ENCODE measurements around the gene RPL10. TPM values are rescaled to one million over a fixed set of nuclear protein-coding genes. Genes with fewer than 3 reads are reported as not detected.
A peak's percentile ranks its signal among the peaks of the same experiment; 100 is the strongest.

The RPL10 gene
- total and polyA plus RNA-seq, 9 of the 15 experiments (the other 6 are each of a cell fraction or from before 2014, with no cell fraction given), result 3,774 to 7,600 (median 5,014) TPM

DNA sequence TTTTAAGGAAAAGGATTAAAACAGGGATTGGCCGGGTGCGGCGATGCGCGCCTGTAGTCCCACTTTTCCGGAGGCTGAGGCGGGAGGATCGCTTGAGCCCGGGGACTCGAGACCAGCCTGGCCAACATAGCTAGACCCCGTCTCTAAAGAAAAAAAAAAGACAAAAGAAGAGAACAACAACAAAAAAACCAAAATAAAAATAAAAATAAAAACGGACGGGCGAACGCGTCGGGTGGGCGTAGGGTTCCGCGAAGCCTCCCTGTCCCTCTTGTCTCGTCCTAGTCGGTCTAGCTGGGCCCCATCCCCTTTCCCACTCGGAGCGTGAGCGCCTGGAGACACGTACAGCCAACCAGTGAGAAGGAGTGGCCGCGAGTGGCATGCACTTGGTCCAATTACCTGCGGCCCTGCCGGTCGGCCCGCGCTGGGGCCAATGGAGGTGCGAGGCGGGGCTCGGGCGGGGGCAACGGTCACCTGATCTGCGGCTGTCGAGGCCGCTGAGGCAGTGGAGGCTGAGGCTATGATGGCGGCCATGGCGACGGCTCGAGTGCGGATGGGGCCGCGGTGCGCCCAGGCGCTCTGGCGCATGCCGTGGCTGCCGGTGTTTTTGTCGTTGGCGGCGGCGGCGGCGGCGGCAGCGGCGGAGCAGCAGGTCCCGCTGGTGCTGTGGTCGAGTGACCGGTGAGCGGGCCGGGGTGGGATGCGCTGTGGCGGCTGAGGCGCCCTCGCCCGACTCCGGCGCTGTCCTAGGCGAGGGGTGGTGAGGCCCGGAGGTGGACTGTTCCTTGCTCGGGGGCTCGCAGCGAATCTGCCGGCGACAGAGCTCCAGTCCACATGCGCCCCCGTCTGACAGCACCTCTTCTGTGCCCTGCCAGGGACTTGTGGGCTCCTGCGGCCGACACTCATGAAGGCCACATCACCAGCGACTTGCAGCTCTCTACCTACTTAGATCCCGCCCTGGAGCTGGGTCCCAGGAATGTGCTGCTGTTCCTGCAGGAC, 30.3 kb downstream of the RPL10 start, which contains the start of gene ATP6AP1 (continued):
- TF ChIP-seq ZNF707 (CRISPR knock-in tag; conservative IDR thresholded peaks at IDR 0.05), result no peak
- TF ChIP-seq, protein P1, sequence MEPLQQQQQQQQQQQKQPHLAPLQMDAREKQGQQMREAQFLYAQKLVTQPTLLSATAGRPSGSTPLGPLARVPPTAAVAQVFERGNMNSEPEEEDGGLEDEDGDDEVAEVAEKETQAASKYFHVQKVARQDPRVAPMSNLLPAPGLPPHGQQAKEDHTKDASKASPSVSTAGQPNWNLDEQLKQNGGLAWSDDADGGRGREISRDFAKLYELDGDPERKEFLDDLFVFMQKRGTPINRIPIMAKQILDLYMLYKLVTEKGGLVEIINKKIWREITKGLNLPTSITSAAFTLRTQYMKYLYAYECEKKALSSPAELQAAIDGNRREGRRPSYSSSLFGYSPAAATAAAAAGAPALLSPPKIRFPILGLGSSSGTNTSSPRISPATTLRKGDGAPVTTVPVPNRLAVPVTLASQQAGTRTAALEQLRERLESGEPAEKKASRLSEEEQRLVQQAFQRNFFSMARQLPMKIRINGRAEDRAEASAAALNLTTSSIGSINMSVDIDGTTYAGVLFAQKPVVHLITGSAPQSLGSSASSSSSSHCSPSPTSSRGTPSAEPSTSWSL (CRISPR knock-in tag; IDR thresholded peaks at IDR 0.05; ENCODE audit: borderline replicate concordance), result no peak
- no peak for TF ChIP-seq KAT8 (IDR thresholded peaks at IDR 0.05; ENCODE audit: low read depth)
- no peak for TF ChIP-seq ZNF134 (CRISPR knock-in tag; conservative IDR thresholded peaks at IDR 0.05)
- TF ChIP-seq, protein P2, sequence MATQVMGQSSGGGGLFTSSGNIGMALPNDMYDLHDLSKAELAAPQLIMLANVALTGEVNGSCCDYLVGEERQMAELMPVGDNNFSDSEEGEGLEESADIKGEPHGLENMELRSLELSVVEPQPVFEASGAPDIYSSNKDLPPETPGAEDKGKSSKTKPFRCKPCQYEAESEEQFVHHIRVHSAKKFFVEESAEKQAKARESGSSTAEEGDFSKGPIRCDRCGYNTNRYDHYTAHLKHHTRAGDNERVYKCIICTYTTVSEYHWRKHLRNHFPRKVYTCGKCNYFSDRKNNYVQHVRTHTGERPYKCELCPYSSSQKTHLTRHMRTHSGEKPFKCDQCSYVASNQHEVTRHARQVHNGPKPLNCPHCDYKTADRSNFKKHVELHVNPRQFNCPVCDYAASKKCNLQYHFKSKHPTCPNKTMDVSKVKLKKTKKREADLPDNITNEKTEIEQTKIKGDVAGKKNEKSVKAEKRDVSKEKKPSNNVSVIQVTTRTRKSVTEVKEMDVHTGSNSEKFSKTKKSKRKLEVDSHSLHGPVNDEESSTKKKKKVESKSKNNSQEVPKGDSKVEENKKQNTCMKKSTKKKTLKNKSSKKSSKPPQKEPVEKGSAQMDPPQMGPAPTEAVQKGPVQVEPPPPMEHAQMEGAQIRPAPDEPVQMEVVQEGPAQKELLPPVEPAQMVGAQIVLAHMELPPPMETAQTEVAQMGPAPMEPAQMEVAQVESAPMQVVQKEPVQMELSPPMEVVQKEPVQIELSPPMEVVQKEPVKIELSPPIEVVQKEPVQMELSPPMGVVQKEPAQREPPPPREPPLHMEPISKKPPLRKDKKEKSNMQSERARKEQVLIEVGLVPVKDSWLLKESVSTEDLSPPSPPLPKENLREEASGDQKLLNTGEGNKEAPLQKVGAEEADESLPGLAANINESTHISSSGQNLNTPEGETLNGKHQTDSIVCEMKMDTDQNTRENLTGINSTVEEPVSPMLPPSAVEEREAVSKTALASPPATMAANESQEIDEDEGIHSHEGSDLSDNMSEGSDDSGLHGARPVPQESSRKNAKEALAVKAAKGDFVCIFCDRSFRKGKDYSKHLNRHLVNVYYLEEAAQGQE (IDR thresholded peaks at IDR 0.05; ENCODE audit: borderline replicate concordance), result 0 out of 2 replicates have a peak, but pooled peaks have one; percentile 16
- TF ChIP-seq, protein P2 (CRISPR knock-in tag; IDR thresholded peaks at IDR 0.05; ENCODE audit: low read depth), result no peak
- no peak for TF ChIP-seq ZNF780A (CRISPR knock-in tag; IDR thresholded peaks at IDR 0.05)
- TF ChIP-seq, protein P3, sequence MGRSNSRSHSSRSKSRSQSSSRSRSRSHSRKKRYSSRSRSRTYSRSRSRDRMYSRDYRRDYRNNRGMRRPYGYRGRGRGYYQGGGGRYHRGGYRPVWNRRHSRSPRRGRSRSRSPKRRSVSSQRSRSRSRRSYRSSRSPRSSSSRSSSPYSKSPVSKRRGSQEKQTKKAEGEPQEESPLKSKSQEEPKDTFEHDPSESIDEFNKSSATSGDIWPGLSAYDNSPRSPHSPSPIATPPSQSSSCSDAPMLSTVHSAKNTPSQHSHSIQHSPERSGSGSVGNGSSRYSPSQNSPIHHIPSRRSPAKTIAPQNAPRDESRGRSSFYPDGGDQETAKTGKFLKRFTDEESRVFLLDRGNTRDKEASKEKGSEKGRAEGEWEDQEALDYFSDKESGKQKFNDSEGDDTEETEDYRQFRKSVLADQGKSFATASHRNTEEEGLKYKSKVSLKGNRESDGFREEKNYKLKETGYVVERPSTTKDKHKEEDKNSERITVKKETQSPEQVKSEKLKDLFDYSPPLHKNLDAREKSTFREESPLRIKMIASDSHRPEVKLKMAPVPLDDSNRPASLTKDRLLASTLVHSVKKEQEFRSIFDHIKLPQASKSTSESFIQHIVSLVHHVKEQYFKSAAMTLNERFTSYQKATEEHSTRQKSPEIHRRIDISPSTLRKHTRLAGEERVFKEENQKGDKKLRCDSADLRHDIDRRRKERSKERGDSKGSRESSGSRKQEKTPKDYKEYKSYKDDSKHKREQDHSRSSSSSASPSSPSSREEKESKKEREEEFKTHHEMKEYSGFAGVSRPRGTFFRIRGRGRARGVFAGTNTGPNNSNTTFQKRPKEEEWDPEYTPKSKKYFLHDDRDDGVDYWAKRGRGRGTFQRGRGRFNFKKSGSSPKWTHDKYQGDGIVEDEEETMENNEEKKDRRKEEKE (IDR thresholded peaks at IDR 0.05; ENCODE audit: borderline replicate concordance in 1 of 2, control insufficient read depth in 1 of 2, low read depth in 2 of 2, low read length in 1 of 2), result no peak
- no peak for TF ChIP-seq RFX7 (CRISPR knock-in tag; IDR thresholded peaks at IDR 0.05)
- TF ChIP-seq ARID2 (IDR thresholded peaks at IDR 0.05), result no peak
- TF ChIP-seq TAL1 (IDR thresholded peaks at IDR 0.05), result no peak
- TF ChIP-seq RBM15 (IDR thresholded peaks at IDR 0.05; ENCODE audit: insufficient read depth, low read length), result no peak
- TF ChIP-seq MIER1 (IDR thresholded peaks at IDR 0.05; ENCODE audit: low read depth), result no peak
- 0 out of 4 replicates have a peak, but pooled peaks of 1 of the 2 experiments have one; percentile 7 for TF ChIP-seq RAD21 (CRISPR knock-in tag; conservative IDR thresholded peaks at IDR 0.05 in 1 of 2, IDR thresholded peaks at IDR 0.05 in 1 of 2)

All from K562 (cell line).